GM23338 (cell line): ENCODE data around the gene GJD2. TPM values are rescaled to one million over a fixed set of nuclear protein-coding genes. Genes with fewer than 3 reads are reported as not detected.

Experiments
- ATAC-seq: fragments of 200-7000 bp; cut with Tn5 transposase; 3 replicates; pipeline ENCODE4 v1.9.1; 2020
- DNase-seq: peaks from one replicate; pipeline ENCODE4 v3.0.0-alpha.2; 2015; ENCODE audit warnings: low spot score
- H2AFZ ChIP-seq: fragments of 200-600 bp; sonication (generic); 2 replicates; pipeline ENCODE4 v1.8.0; 2016; ENCODE audit warnings: antibody characterized with exemption, mild to moderate bottlenecking, moderate library complexity
- H3F3A ChIP-seq: fragments of 200-600 bp; sonication (generic); replicated peaks from 2 replicates; pipeline ENCODE4 v1.8.0; 2017; ENCODE audit warnings: antibody characterized with exemption, mixed run types, low read depth
- H3K27ac ChIP-seq: fragments of 200-600 bp; sonication (generic); 2 replicates; pipeline ENCODE4 v1.6.1; 2016; ENCODE audit warnings: low read depth
- H3K27me3 ChIP-seq: fragments of 200-600 bp; sonication (generic); 2 replicates; pipeline ENCODE4 v1.8.0; 2016; ENCODE audit warnings: mild to moderate bottlenecking, mixed run types, moderate library complexity; ENCODE audit not compliant: insufficient read depth
- H3K36me3 ChIP-seq: fragments of 200-600 bp; sonication (generic); 2 replicates; pipeline ENCODE4 v1.8.0; 2016; ENCODE audit warnings: mild to moderate bottlenecking; ENCODE audit not compliant: insufficient read depth
- H3K4me1 ChIP-seq: fragments of 200-600 bp; sonication (generic); 2 replicates; pipeline ENCODE4 v1.8.0; 2016; ENCODE audit warnings: mild to moderate bottlenecking, moderate library complexity; ENCODE audit not compliant: insufficient read depth
- H3K4me2 ChIP-seq: fragments of 200-600 bp; sonication (generic); 2 replicates; pipeline ENCODE4 v1.7.1; 2017; ENCODE audit warnings: mixed run types
- H3K4me3 ChIP-seq: fragments of 200-600 bp; sonication (generic); 2 replicates; pipeline ENCODE4 v1.6.1; 2016; ENCODE audit warnings: mixed run types
- H3K79me2 ChIP-seq: fragments of 200-600 bp; sonication (generic); replicated peaks from 2 replicates; pipeline ENCODE4 v1.8.0; 2017; ENCODE audit warnings: mild to moderate bottlenecking; ENCODE audit not compliant: insufficient read depth
- H3K9me2 ChIP-seq: fragments of 200-600 bp; sonication (generic); 2 replicates; pipeline ENCODE4 v1.8.0; 2017; ENCODE audit not compliant: insufficient read depth
- H4K20me1 ChIP-seq: fragments of 200-600 bp; sonication (generic); replicated peaks from 2 replicates; pipeline ENCODE4 v1.8.0; 2017; ENCODE audit warnings: mild to moderate bottlenecking; ENCODE audit not compliant: insufficient read depth
- H3K27ac Mint-ChIP-seq: 2 replicates; pipeline ENCODE4 v1.8.0; 2020; ENCODE audit warnings: inconsistent platforms, mild to moderate bottlenecking, moderate library complexity, mixed read lengths
- H3K27me3 Mint-ChIP-seq: 3 replicates; pipeline ENCODE4 v1.8.0; 2022; ENCODE audit warnings: low read depth, mild to moderate bottlenecking, moderate library complexity, mixed read lengths, inconsistent platforms; ENCODE audit not compliant: insufficient read depth, poor library complexity
- H3K36me3 Mint-ChIP-seq: 3 replicates; pipeline ENCODE4 v1.8.0; 2021; ENCODE audit warnings: low read depth, mild to moderate bottlenecking, inconsistent platforms, moderate library complexity, mixed read lengths
- H3K4me1 Mint-ChIP-seq: 3 replicates; pipeline ENCODE4 v1.8.0; 2020; ENCODE audit warnings: mild to moderate bottlenecking, inconsistent platforms, mixed read lengths
- H3K4me3 Mint-ChIP-seq: 3 replicates; pipeline ENCODE4 v1.8.0; 2021; ENCODE audit warnings: moderate library complexity, mild to moderate bottlenecking, inconsistent platforms, mixed read lengths
- H3K9me3 Mint-ChIP-seq: 3 replicates; pipeline ENCODE4 v1.8.0; 2020; ENCODE audit warnings: moderate library complexity, mild to moderate bottlenecking, inconsistent platforms, mixed read lengths
- CREB1 ChIP-seq: fragments of 250-450 bp; sonication (Bioruptor Pico); IDR thresholded peaks from 2 replicates; pipeline ENCODE4 v1.5.0; 2020; ENCODE audit warnings: low read depth, mild to moderate bottlenecking, moderate library complexity
- CTCF ChIP-seq, 2 experiments: fragments of 200-600 bp in 1 of 2; sonication (generic) in 1 of 2; conservative IDR thresholded peaks; 2 replicates each; pipeline versions ENCODE4 v1.5.1 to v1.6.1; 2016 to 2017; ENCODE audit warnings: antibody characterized with exemption in 2 of 2, low read depth in 2 of 2, mild to moderate bottlenecking in 2 of 2, moderate library complexity in 1 of 2
- ETS1 ChIP-seq: IDR thresholded peaks from 2 replicates; pipeline ENCODE4 v1.6.1; 2016; ENCODE audit warnings: antibody characterized with exemption
- EZH2phosphoT487 ChIP-seq: fragments of 200-600 bp; sonication (generic); IDR thresholded peaks from one replicate; pipeline ENCODE4 v1.8.1; 2018; ENCODE audit warnings: antibody characterized with exemption; ENCODE audit not compliant: unreplicated experiment
- JUNB ChIP-seq: IDR thresholded peaks from one replicate; pipeline ENCODE4 v1.6.1; 2016; ENCODE audit warnings: antibody characterized with exemption; ENCODE audit not compliant: unreplicated experiment
- NANOG ChIP-seq: IDR thresholded peaks from 2 replicates; pipeline ENCODE4 v1.6.1; 2016; ENCODE audit warnings: antibody characterized with exemption, borderline replicate concordance
- POLR2AphosphoS5 ChIP-seq: IDR thresholded peaks from 2 replicates; pipeline ENCODE4 v1.6.1; 2016; ENCODE audit warnings: antibody characterized with exemption, low read depth
- REST ChIP-seq: IDR thresholded peaks from one replicate; pipeline ENCODE4 v1.6.1; 2018; ENCODE audit warnings: antibody characterized with exemption; ENCODE audit not compliant: unreplicated experiment
- STAT1 ChIP-seq: IDR thresholded peaks from one replicate; pipeline ENCODE4 v1.6.1; 2016; ENCODE audit warnings: antibody characterized with exemption; ENCODE audit not compliant: unreplicated experiment
- ZNF114 ChIP-seq: fragments of 250-450 bp; sonication (Bioruptor Pico); IDR thresholded peaks from 2 replicates; pipeline ENCODE4 v1.5.0; 2020; ENCODE audit warnings: mild to moderate bottlenecking, moderate library complexity
- ZNF331 ChIP-seq: fragments of 250-450 bp; sonication (Bioruptor Pico); IDR thresholded peaks from 2 replicates; pipeline ENCODE4 v1.5.0; 2020; ENCODE audit warnings: low read depth, mild to moderate bottlenecking, moderate library complexity
- ZNF462 ChIP-seq: fragments of 250-450 bp; sonication (Bioruptor Pico); IDR thresholded peaks from 2 replicates; pipeline ENCODE4 v1.5.0; 2020; ENCODE audit warnings: mild to moderate bottlenecking, moderate library complexity
- polyA plus RNA-seq: library from polyadenylated mRNA; unstranded; fragments of >200 nt; fragmentation: Nextera tagmentation; extraction: Ambion mirVana; gene quantifications from 2 replicates; pipeline ENCODE4 v1.2.1, GENCODE V29; 2016
- total RNA-seq: library from RNA; depleted of rRNA; stranded (reverse); fragments of >200 nt; shearing (Covaris generic); gene quantifications from 2 replicates; pipeline ENCODE4 v1.2.3, GENCODE V29; 2014

Gene GJD2
- total and polyA plus RNA-seq, 2 experiments from 2014 or later, result 0.29 to 0.63 TPM

GRCh38 chr15:34733621-34734020 lies 21.2 kb downstream of the GJD2 start (continued):
- TF ChIP-seq ETS1 (no peak), CTCF (conservative IDR thresholded peaks at IDR 0.05; ENCODE audit: low read depth in 2 of 2) (no peak), CREB1 (no peak), EZH2phosphoT487 (no peak)

GRCh38 chr15:34732430-34732829 lies 22.4 kb downstream of the GJD2 start:
- Mint-ChIP-seq H3K4me3 (no peak overlapping the region), H3K36me3 (peaks cover 3% of the 10 kb centered on the region; the same call in 1 of the 3 replicates), H3K27ac (no peak overlapping the region), H3K27me3 (no peaks in the 10 kb centered on the region), H3K9me3 (peaks cover 3% of the 10 kb centered on the region; the same call in 1 of the 3 replicates), H3K4me1 (peaks cover 16% of the 10 kb centered on the region)
- Histone ChIP-seq H3K4me3 (no peak overlapping the region), H3F3A (no peaks in the 10 kb centered on the region), H2AFZ (peak overlapping the region; percentile 77; the same call in 1 of the 2 replicates), H3K4me2 (no peak overlapping the region), H3K36me3 (no peaks in the 10 kb centered on the region), H3K79me2 (no peaks in the 10 kb centered on the region), H3K27ac (no peak overlapping the region), H3K4me1 (peaks cover 8% of the 10 kb centered on the region), H3K9me2 (peaks cover 11% of the 10 kb centered on the region; the same call in 1 of the 2 replicates), H4K20me1 (no peaks in the 10 kb centered on the region), H3K27me3 (no peaks in the 10 kb centered on the region)
- no peak for ATAC-seq
- no peak for DNase-seq
- no peak for TF ChIP-seq NANOG
- no peak for TF ChIP-seq ZNF331 (CRISPR knock-in tag)
- TF ChIP-seq POLR2AphosphoS5, result no peak
- TF ChIP-seq ZNF462 (CRISPR knock-in tag), result no peak
- no peak for TF ChIP-seq CREB1
- no peak for TF ChIP-seq JUNB
- TF ChIP-seq STAT1, result no peak
- no peak for TF ChIP-seq ETS1
- TF ChIP-seq ZNF114, result no peak
- no peak for TF ChIP-seq EZH2phosphoT487
- no peak for TF ChIP-seq REST
